Fibroblast of upper back skin (primary cell): ENCODE measurements around the gene NRXN3.

Experiments used
- DNase-seq: peaks from one replicate; pipeline ENCODE4 v3.0.0-alpha.2; 2013

The NRXN3 gene

DNA sequence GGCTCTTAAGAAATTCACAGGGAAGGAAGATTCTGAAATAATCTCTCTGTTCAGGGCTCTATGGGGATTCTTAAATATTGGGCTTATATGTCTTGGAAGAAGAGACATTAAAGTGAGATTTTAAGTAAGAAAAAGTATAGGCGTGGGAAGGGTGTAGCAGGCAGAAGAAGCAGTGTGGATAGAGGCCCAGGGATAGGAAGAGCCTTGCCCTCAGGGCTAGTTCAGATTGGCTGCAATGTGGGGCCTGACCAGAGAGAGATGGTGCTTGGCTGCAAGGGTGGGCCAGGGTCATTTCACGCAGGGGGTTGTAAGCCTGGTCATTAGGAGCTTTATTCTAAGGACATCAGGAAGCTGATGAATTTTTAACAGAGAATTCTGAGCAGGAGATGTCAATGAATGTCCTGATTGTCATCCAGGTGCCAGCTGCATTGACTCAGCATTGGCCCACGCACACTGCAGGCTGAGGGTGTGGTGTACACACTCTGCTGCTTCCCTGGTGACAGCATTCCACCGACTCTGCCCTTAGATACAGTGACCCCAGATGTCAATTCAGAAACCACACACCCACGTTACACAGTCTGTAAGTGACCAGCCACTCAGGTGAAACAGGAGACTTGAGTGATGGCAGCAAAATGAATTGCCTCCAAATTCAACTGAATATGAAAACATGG lies 582.5 kb downstream of the NRXN3 start:
- no peak for DNase-seq

DNA sequence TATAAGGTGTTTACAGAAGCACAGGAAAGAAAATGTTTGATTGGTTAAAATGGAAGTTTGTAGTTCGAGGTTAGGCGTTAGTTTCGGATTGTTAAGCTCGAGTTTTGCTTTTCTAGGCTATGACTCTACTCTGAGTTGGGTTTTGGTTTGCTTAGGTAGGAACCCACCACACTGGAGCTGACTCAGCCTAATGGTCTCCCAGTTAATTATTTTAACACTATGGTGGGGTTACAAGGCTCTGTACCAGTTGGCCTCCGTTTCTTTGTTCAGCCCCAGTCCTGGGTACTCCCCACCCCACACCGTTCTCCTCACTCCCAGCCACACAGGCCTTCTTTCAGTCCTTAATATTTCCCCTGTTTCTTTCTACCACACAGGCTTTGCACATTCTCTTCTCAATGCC lies 583.9 kb downstream of the NRXN3 start:
- DNase-seq: no peak

DNA sequence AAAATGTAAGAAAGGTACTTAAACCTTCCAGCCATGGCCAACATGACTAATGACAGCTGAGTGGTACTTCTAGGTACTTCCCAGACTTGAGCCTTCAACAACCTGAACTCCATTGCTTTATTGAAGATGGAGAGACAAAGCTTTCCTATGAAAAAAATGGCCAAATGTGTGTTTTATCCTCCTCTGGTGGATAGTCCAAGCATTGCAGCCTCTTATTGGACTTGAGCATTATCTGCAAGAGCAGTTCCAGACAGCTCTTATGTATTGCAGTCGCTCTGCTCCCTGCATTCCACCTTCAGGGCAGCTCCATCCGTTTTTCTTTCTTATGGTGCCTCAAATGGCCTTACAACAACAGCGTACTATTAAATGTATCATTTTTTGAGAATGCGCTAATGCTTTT lies 588.2 kb downstream of the NRXN3 start:
- DNase-seq: peak; percentile 21

DNA sequence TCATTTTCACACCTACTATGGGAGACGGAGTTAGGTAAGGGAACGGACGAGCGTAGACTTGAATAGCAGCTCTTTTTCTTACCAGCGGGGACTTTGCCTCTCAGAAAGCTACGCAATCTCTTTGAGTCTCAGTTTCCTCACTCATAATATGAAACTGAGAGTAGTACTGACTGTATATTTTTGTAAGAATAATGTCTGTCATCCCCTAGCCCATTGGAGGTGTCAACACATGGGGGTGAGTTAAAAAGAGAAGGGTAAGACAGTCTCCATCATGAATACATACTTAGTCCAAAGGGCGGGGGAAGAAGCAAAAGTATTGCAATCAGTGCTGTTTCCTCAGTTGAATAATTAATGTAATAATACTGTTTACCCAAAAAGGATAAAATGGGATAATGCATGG lies 592.2 kb downstream of the NRXN3 start:
- no peak for DNase-seq

DNA sequence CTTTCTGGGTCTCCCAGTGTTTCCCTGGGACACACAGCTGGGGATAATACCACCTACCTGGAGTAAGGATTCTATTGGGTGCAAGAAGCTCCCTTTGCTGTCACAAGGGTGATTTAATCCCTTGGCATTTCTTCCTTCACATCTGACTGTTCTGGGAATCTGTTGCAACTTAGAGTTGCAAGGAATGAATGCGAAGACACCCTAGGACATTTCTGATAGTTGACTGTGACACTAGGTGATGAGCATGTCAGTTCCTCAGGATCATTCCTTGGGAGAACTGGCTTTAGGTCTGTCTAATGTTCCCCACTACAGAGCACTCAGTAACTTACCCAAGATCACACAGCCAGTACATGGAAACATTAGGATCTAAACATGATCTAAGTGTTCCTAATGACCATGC lies 593.6 kb downstream of the NRXN3 start:
- DNase-seq: no peak

DNA sequence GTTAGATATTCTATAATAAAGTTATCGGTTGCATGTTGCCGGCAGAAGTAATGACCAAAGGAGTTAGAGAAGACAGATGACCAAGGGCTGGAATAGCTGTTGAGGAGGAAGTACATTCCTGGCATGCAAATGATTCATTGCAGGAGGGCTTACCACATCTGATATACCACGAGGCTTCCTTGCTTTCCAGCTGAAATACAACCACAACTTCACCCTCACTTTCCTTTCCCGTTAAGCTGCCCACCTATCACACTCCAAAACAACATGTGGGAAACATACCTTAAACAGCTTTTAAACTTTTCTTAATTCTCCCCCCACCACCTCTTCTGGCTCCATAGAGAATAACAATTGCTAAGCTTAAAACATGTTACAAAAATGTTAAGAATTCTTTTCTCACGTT lies 594.1 kb downstream of the NRXN3 start:
- peak; percentile 62 for DNase-seq

DNA sequence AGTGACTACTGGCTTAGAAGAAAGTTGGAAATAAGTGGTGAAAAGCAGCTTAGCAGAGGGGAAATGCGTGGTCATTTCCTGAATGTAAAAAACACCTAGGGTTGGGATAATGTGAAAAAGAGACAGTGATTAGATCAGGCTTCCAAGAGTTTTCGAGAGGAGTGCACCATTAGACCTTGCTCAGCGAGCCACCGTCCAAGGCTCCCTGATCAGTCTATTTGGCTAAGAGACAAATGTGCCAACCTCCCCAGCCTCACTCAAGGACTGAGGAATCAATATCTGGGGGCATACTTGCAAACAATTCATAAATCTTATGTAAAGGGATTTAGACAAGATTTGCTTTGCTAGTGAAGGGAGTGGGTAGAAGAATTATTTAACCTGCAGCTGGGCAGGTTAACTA lies 594.5 kb downstream of the NRXN3 start:
- DNase-seq: no peak

DNA sequence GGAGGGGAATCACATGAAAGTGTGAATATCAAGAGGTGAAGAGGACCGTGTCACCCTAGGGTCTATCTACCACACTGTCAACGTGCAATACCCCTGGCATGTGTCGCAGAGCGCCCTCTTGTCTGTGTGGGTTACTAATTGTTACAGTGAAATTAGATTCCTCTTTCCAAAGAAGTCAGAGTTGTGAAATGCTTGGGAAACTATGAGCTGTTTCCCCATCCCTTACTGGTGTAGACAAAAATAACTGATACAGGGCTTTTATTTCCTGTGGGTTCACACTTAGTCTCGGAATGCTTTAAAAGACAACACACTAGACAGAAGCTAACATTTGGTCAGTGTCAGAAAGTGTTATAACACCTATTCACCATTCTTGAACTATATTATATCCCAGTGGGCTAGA lies 597.3 kb downstream of the NRXN3 start:
- no peak for DNase-seq

DNA sequence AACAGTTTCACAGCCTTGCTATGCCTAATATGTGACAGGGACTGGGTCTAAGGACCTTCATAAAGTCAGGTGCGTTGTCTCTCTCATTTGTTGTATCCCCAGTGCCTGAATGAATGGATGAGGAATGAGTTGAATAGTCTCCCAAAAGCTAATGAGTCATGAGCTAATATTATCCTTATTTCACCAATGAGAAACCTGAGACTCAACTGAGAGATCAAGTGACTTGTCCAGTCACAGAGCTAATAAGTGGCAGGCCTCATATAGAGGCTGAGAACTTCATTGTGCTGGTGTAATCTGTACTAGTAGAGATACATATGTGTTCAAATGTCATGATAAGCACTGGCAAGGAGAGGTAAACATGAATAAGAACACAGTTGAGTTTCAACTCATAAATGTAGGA lies 612.4 kb downstream of the NRXN3 start:
- DNase-seq: no peak

DNA sequence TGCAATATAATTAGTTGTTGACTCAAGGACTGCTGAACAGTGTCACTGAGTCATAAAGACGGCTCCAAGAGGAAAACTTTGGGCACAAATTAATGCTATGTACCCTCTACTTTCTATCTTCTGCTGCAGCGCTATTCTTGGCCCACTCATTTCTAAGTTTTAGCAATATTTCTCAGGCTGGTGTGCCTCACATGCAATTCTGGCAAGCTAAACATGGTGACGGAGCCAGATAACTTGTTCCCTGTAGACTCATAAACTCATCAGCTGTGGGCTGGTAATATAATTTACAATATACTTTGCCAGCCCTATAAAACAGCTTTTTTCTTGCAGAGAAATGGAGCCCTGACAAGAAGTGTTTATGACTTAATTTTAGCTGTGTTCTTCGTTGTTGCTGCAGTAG lies 615.1 kb downstream of the NRXN3 start:
- no peak for DNase-seq

DNA sequence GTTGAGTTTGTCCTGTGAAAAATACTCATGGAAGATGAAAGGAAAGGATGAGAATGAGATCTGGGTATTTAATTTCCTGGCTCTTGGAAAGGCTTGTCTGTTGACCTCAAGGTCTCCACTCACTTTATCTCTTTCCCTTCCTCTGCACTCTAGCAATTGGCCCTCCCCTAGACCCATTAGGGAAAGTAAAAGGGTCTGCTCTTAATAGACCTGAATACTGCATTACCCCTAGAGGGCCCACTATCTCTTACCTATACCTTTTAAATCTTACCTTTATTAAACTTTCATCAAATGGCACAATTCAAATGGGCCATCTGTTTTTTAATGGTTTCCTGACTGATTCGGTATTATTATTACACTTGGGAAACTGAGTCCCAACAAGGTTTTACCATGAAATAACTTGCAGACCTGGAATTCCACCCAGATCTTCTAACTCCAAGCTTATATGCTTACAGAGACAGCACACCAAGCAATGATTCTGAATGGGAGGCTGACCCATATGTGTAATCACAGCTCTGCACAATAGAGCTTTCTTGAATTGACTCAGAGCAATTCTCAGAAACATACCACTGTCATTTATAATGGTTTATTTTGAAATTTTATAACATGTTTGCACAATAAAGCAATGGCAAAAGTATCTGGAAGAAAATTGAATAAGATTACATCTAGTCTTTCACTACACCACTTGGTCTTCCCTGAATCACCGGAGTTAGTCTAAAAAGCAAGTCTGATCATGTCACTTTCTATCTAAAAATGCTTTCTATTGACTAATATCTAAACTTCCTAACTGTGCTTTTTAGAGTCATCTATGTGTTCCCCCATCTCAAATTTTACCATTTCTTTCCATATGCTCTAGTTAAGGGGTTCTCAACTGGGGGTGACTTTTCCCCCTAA lies 618.5 kb downstream of the NRXN3 start:
- DNase-seq: no peak

DNA sequence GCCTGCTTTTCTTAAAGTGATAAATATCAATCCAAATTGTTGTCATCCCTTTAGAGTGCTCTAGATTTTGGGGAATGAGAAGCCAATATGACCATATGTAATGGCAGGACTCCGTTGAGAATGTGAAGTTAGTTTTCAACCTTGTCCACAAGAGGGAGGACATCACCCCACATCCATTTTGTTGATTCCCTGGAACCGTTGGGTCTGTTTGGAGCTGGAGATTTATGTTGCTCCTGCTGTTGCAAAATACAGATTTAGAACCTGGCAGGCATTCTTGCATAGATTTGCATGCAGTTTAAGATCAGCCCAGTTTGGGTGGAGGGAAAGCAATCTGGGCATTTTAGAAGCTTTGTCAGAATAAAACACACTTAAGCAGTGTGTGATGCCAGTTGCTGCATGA lies 620.1 kb downstream of the NRXN3 start:
- no peak for DNase-seq

DNA sequence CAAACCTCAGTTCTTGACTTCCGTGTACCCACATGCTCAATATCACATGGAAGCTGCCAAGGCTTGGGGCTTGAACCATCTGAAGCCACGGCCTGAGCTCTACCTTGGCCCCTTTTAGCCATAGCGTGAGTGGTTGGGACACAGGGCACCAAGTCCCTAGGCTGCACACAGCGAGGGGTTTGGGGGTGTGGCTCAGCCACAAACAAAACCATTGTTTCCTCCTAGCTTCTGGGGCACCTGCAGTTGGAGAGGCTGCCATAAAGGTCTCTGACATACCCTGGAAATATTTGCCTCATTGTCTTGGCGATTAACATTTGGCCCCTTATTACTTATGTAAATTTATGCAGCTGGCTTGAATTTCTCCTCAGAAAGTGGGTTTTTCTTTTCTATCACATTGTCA lies 628.6 kb downstream of the NRXN3 start:
- no peak for DNase-seq

DNA sequence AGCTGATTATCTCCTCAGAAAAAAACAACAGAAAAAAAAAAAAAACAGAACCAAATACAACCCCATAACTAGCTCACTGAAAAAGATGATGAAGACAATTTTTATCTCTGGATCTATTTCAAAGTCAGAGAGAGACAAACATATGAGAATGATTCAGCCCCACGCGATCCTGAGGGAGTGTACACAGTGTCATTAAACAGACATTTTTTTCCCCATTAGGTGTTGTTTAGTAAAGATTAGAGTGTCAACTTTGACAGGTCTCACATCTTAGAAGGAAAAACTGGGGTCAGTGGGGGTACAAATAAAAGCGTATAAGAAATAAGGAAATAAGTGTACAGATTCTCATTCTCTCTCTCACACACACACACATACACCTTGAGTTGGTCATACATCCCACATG lies 635.4 kb downstream of the NRXN3 start:
- no peak for DNase-seq

DNA sequence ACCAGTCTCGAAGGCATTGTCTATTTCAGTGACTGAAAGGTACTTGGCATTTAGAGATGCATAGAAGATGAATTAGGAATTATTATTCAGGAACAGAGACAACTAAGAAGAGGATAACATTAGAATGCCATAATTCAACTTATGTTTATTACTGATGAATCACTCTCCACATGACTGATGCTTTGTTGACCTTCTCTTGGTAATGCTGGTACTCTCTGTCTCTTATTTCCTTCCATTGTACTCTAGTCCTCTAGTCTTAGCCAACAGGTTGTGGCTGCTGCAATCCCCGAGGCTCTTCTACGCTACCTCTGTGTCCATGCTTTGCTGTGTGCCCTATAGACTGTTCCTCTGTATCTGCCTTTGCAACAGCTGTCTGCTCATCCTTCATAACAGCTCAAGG lies 652.9 kb downstream of the NRXN3 start:
- no peak for DNase-seq

DNA sequence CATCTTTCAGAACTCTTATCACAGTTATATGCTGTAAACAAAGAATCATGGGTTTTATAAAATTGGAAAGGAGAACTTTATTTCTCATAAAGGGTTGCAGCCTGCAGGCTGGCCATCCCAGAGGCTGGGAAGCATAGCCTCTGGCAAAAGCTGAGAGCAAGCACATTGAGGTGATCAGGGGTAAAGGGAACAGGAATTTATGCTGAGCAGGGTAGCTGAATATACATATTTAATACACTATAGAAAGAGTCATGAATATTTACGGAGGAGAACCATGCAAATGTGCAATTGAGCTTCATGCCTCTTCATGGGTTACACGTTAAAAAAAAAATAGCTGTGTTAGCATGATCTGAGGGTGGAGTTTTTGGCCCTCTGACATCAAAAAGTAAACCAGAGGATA lies 653.3 kb downstream of the NRXN3 start:
- no peak for DNase-seq

DNA sequence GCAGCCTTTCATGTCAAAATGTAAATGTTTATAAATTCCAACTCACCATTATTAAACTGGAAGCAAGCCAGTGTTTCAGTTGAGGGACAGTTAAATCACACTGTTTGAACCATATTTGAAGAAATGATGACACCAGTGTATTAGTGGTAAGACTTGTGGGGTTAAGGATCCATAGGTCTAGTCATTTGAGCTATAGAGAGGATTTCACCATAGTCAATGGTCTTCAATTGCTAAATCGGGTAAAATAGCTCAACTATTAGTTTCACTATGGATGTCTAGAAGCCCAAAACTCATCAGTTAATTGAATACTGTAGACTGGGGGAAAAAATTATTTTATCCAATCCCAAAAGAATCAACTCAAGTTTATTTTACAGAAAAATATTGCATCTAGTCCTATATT lies 659.1 kb downstream of the NRXN3 start:
- DNase-seq: no peak

DNA sequence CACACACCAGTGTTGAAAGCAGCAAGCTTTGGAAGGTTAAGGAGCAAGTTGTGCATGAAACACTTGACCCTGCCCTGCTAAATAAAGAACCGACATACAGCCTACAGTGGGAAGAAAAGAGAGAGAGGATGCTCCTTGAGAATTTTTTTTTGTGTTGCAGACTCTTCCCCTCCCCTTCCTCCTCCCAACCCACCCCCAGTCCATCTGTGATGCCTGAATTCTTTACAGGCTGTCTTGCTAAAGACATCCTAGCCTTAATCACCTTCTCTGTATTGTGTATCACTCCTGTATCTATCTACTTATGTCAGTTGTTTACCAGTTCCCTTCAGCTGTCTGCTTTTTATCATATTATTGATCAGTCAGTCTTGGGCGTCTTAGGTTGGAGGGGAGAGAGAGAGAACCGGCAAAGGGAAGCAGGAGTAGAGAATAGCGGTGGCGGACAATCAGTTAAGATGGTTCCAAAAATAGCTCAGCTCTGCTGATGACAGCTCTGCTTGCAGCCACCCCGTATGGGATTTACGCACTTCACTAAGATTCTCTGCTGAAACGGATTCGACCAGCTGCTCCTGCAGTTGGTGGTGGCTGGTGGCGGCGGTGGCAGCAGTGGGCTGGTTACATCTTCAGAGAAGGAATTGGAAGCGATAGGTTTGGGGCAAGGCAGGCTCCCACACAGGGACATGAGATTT lies 664.7 kb downstream of the NRXN3 start:
- no peak for DNase-seq

DNA sequence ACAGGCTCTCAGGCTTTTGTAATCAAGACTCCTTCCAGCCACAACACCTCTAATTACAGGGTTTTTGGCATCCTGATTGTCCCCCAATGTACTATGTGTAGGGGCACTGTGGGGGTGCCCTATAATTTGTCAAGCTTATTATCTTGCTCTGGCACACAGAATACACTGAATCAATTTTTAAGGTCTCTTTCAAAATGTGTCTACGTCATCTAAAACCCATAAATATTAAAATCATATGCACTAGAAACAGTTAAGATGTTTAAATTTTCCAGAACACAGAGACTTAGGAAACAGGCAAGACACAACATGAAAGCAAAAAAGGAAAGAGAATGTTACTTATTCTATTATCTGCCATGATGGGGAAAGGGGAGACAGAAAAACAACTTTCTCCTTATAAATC lies 665.7 kb downstream of the NRXN3 start:
- no peak for DNase-seq

DNA sequence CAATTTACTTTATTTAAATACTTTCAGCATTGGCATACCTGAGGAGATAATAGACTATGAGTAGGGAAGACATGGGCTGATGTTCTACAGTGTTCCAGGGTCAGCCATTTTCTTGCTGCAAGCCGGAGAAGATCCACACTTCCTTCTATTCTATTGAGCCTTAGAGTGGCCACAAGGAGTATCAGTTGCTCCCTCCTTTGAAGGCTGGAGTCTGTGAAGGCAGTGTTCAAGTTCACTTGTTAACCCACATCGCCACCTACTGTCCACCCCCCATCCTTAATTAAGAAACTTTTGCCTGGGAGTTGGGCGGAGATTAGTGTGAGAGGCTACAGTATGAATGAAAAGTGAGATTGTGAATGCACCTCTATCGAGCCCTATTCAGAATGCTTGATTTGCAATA lies 666.6 kb downstream of the NRXN3 start:
- peak; percentile 55 for DNase-seq

DNA sequence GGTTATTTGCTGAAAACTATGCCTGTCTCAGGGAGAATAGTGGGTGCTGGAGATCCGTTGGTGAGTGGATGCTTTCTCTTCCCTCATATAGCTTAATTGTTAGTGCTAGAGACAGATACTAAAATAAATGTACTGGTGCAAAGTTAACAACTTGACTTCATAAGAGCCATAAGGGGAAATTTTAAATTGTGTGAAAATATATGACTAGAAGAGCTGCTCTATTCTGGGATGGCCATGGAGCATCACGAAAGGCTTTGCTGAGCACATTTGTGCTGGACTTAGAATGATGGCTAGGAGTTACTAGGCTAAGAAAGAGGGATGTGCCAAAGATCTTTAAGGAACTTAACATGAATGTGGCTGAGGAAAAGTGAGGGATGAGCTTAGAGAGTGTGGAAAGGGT lies 668.8 kb downstream of the NRXN3 start:
- no peak for DNase-seq

DNA sequence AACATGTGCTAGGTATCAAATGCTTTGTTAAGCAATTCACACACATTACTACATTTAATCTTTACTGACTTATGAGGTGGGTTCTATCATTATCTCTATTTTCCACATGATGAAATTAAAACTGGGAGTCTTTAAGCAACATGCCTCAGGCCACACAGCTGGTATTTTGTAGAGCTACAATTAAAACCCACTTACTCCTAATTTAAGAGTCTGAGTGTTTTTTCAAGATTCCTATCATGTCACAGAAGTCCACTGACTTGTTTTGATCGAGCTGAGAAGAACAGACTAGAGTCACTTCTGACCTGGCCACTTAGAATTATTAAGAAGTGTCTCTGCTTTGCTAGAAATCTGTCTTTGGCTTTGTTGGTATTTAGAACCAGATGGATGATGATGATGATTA lies 670.7 kb downstream of the NRXN3 start:
- no peak for DNase-seq

DNA sequence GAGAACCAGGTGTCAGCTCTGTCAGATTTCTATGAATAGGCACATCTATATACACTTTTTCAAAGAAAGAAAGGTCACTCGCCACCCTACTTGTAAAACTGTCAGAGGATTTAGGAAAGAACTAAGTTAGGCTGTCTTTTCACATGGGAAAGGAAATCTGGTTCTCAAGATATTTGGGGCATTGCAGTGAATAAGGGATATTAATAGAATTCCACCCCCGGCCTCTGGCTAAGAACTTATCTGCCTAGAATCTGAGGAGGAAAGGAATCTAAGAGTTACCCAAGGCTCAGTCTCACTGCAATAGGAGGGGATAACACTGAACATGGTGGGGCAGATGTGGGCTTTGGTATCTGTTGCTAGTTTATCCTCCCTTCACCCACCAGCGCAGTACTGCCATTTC lies 677.6 kb downstream of the NRXN3 start:
- DNase-seq: no peak

DNA sequence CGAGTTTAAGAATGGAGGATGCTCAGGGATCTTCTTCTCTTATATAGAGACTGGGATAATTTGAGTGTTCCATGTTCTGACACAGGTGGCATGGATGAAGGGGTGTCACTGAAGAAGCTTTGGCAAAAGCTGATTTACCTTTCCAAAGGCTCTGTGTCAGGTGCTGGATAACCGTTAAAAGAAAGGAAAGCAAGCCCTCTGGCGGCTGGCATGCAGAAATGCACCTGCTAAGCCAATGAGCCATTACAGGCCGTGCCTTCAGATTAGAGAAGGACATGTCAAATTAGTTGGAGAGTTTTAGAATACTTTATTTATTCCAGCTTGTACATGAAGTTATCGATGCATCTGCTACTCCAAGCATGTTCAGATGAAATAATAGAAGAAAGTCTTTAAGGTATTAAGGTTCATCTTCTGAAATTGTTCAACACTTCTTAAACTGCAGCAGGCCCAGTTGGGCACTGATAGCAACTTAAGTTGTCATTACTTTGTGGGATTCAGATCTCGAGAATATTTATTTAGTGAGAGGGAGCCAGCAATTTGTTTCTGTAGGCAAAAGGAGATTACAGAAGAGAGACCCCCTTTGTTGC lies 678.2 kb downstream of the NRXN3 start:
- peak; percentile 21 for DNase-seq
